Right lobe of liver (tissue), 6 donors: ENCODE data around the gene HOXA3. TPM values are rescaled to one million over a fixed set of nuclear protein-coding genes. Genes with fewer than 3 reads are reported as not detected.
A peak's percentile ranks its signal among the peaks of the same experiment; 100 is the strongest.

Source experiments
- ATAC-seq, 4 donors: fragments of 200-7000 bp; cut with Tn5 transposase; one replicate each; pipeline ENCODE4 v1.9.1; 2020; ENCODE audit warnings: mild to moderate bottlenecking in 4 of 4, moderate library complexity in 4 of 4
- DNase-seq, 3 donors: peaks; one replicate each; pipeline ENCODE4 v3.0.0-alpha.2; 2020
- H3K27ac ChIP-seq, 3 donors: fragments of 200-600 bp; one replicate each; pipeline ENCODE4 v1.8.0; 2022
- H3K27me3 ChIP-seq, 2 donors: fragments of 200-600 bp; one replicate each; pipeline ENCODE4 v1.8.0; 2022
- H3K36me3 ChIP-seq, 4 donors: fragments of 200-600 bp; sonication (generic) in 1 of 4; one replicate each; pipeline versions ENCODE4 v1.5.1 to v1.8.0; 2017 to 2022; ENCODE audit warnings: control low read depth in 1 of 4
- H3K4me1 ChIP-seq, 4 donors: fragments of 200-600 bp; sonication (generic) in 1 of 4; one replicate each; pipeline versions ENCODE4 v1.5.1 to v1.8.0; 2017 to 2022; ENCODE audit warnings: control low read depth in 1 of 4
- H3K4me3 ChIP-seq, 3 donors: fragments of 200-600 bp; one replicate each; pipeline ENCODE4 v1.8.0; 2022
- H3K9me3 ChIP-seq, 4 donors: fragments of 200-600 bp; sonication (generic) in 1 of 4; one replicate each; pipeline versions ENCODE4 v1.5.1 to v1.8.0; 2017 to 2022; ENCODE audit warnings: control low read depth in 1 of 4
- CTCF ChIP-seq, 4 donors: fragments of 200-600 bp in 3 of 4; fragments of 450-650 bp in 1 of 4; IDR thresholded peaks; one replicate each; pipeline versions ENCODE4 v1.5.1 to v1.8.0; 2016 to 2022; ENCODE audit warnings: antibody characterized with exemption in 4 of 4, mild to moderate bottlenecking in 2 of 4
- POLR2A ChIP-seq: fragments of 450-650 bp; IDR thresholded peaks from one replicate; pipeline ENCODE4 v1.6.1; 2017; ENCODE audit warnings: antibody characterized with exemption, mild to moderate bottlenecking
- WGBS: methylation state at CpG from one replicate; pipeline ENCODE4 v1.1.6; 2018; ENCODE audit warnings: low coverage, low lambda C conversion rate; ENCODE audit not compliant: insufficient coverage; ENCODE audit errors: missing lambda C conversion rate; 5-methylcytosine and 5-hydroxymethylcytosine counted together
- intact Hi-C, 2 donors: fragments of 100-400 bp; cut with DNase I; formaldehyde crosslinking; loops; one replicate each; pipeline versions ENCODE4 v1.11.2 to v1.14.1; 2022
- total RNA-seq, 6 experiments: library from RNA; depleted of rRNA in 2 of 6; stranded (reverse); fragments of >200 nt in 2 of 6; fragmentation: NEBNext Ultra II Directional in 3 of 6; extraction: Animal tissue kit (Norgen Biotek cat#: 25700) in 3 of 6; gene quantifications; one replicate each; pipeline versions ENCODE4 v1.1.0 to v1.2.4, GENCODE V29; 2016 to 2023
- donor health status: DM: no; HTN: yes; CAD: no.
- donor health status: DM: no; HTN: no; CAD: no.
- donor health status: DM: no; HTN: no; CAD: no.
- donor health status: DM: no; HTN: yes; CAD: no.
- donor health status: DM: no; HTN: yes; CAD: no.

Gene HOXA3
- total RNA-seq, 6 experiments from 2014 or later = 0.17 to 0.26 (median 0.25) TPM; not detected in 2

GRCh38 chr7:27131390-27131819 is 21.0 kb downstream of the HOXA3 start:
- ATAC-seq (no peak), DNase-seq (no peak)
- no peaks in the 10 kb centered on the region for H3K9me3 ChIP-seq
- H3K4me3 ChIP-seq = peak overlapping the region; percentile 35 to 54 (median 41)
- intact Hi-C loops = no loop called here
- peaks cover 0 to 27% of the 10 kb centered on the region in 2 donors for H3K27me3 ChIP-seq
- TF ChIP-seq CTCF (IDR thresholded peaks at IDR 0.05) = no peak
- no peak for TF ChIP-seq POLR2A
- peak overlapping the region in 2 of 3 donors; percentile 57 to 59 for H3K27ac ChIP-seq
- 19% methylated on average over 12 of the region's 12 CpGs for WGBS
- no peaks in the 10 kb centered on the region for H3K36me3 ChIP-seq
- no peaks in the 10 kb centered on the region for H3K4me1 ChIP-seq

- WGBS = 19% methylated on average over 51 of the region's 67 CpGs
- Histone ChIP-seq H3K27me3 (peaks cover 0 to 24% of the 10 kb centered on the region in 2 donors), H3K4me1 (no peaks in the 10 kb centered on the region), H3K9me3 (no peaks in the 10 kb centered on the region), H3K36me3 (no peaks in the 10 kb centered on the region), H3K27ac (peak within 1 kb of the TSS; percentile 66 to 81 (median 81)), H3K4me3 (peak within 1 kb of the TSS; percentile 38 to 54 (median 46))
- peak; percentile 81 to 88 (median 88) for DNase-seq
- peak; percentile 85 to 94 (median 92) for ATAC-seq
- intact Hi-C loops = no loop called here
- no peak for TF ChIP-seq CTCF (IDR thresholded peaks at IDR 0.05)
- peak; percentile 30 for TF ChIP-seq POLR2A
These were observed 21.6 kb downstream of the HOXA3 start, which contains the start of gene HOXA4 for GRCh38 chr7:27130540-27131389. Gene HOXA4, minus strand, starts transcription at chr7:27130757. Its CDS starts 24 bp downstream, at chr7:27130733.

GRCh38 chr7:27129729-27130539 is 22.4 kb downstream of the HOXA3 start:
- DNase-seq (no peak), ATAC-seq (peak; percentile 9 to 18 (median 12))
- WGBS = 17% methylated on average over 11 of the region's 72 CpGs
- no peak for TF ChIP-seq POLR2A
- peak in 1 of 4 donors; percentile 21 for TF ChIP-seq CTCF (IDR thresholded peaks at IDR 0.05)
- Histone ChIP-seq H3K36me3 (no peaks in the 10 kb centered on the region), H3K27ac (peak overlapping the region; percentile 40 to 81 (median 81)), H3K9me3 (no peaks in the 10 kb centered on the region), H3K4me1 (no peaks in the 10 kb centered on the region), H3K4me3 (peak overlapping the region; percentile 38 to 50 (median 46)), H3K27me3 (peaks cover 0 to 22% of the 10 kb centered on the region in 2 donors)
- intact Hi-C loops = no loop called here

GRCh38 chr7:27128776-27129728 is 23.3 kb downstream of the HOXA3 start:
- intact Hi-C loops = no loop called here
- H3K36me3 ChIP-seq = no peaks in the 10 kb centered on the region
- no peak for DNase-seq
- no peak for TF ChIP-seq POLR2A
- no peak for TF ChIP-seq CTCF (IDR thresholded peaks at IDR 0.05)
- no peaks in the 10 kb centered on the region for H3K4me1 ChIP-seq
- H3K27me3 ChIP-seq = peaks cover 0 to 31% of the 10 kb centered on the region in 2 donors
- H3K9me3 ChIP-seq = no peaks in the 10 kb centered on the region
- no peak overlapping the region for H3K27ac ChIP-seq
- WGBS = 38% methylated on average over 25 of the region's 28 CpGs
- ATAC-seq = no peak
- H3K4me3 ChIP-seq = peak overlapping the region in 2 of 3 donors; percentile 7 to 22
